H1 (cell line): ENCODE measurements around the gene LMAN1. TPM values are rescaled to one million over a fixed set of nuclear protein-coding genes. Genes with fewer than 3 reads are reported as not detected.

ENCODE experiments used
- BCL11A ChIP-seq, 2 experiments: IDR thresholded peaks; one replicate each; pipeline ENCODE4 v1.6.1; 2011; ENCODE audit warnings: low read depth in 2 of 2, low read length in 2 of 2, mild to moderate bottlenecking in 2 of 2
- CHD1 ChIP-seq: IDR thresholded peaks from 2 replicates; pipeline ENCODE4 v1.6.1; 2012; ENCODE audit warnings: low read depth, low read length, improper control_type of control experiment
- FOSL1 ChIP-seq: IDR thresholded peaks from 2 replicates; pipeline ENCODE4 v1.6.1; 2011; ENCODE audit warnings: mild to moderate bottlenecking, low read depth, low read length, moderate library complexity; ENCODE audit not compliant: insufficient read depth
- HDAC2 ChIP-seq, 2 experiments: fragments of 300-600 bp in 1 of 2; sonication (generic) in 1 of 2; IDR thresholded peaks; 2 replicates each; pipeline ENCODE4 v1.6.1; 2011 to 2012; ENCODE audit warnings: low read depth in 2 of 2, low read length in 2 of 2, mild to moderate bottlenecking in 2 of 2, moderate library complexity in 2 of 2, borderline replicate concordance in 1 of 2, inconsistent platforms in 1 of 2
- SRF ChIP-seq: IDR thresholded peaks from 2 replicates; pipeline ENCODE4 v1.6.1; 2011; ENCODE audit warnings: mild to moderate bottlenecking, low read depth, low read length, moderate library complexity
- polyA plus RNA-seq, 7 experiments: library from polyadenylated mRNA; depleted of rRNA in 3 of 7; stranded (reverse) in 5 of 7; unstranded in 2 of 7; fragments of >200 nt in 5 of 7; fragments of 200-250 nt in 2 of 7; gene quantifications; 1 replicate in 5 of 7; 2 replicates in 1 of 7; 4 replicates in 1 of 7; pipeline versions ENCODE4 v1.2.1 to v1.2.3, GENCODE V29; 2011 to 2013; ENCODE audit warnings: missing spikeins in 2 of 7, mixed read lengths in 2 of 7
- total RNA-seq: library from RNA; stranded (reverse); fragmentation: NEBNext Ultra II Directional; extraction: Animal tissue kit (Norgen Biotek cat#: 25700); gene quantifications from 2 replicates; pipeline ENCODE4 v1.2.1, GENCODE V29; 2021

Gene LMAN1
- total and polyA plus RNA-seq, 2 of the 8 experiments (the other 6 are each of a cell fraction or from before 2014, with no cell fraction given), result 20.3 to 73.6 TPM

DNA sequence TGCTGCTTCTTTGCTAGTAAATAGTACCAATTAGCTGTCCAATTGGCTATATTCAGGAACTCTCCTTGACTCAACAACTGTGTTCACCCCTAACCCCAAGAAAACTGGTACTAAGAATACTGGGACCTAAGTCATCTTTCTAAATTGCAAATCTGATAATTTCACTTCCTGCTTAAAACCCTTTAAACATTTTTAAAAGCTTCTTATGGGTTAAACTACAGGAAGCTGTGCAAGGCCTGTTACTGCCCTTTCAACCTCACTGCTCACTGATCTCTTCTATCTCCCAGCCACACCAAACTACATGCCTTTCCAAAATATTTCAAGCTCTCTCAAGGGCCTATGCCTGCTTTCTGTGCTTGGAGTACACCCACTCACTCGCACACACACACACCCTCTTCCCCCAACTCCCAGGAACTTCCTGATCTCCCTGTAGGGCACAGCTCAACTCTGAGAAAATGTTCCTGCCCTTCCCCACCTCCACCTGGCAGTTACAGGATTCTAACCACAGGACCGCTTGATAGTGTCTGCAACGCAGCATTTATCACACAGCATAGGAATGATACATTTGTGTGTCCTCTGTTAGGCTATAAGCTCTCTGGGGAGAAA, 6.7 kb downstream of the LMAN1 start (continued):
- TF ChIP-seq FOSL1, result no peak
- no peak for TF ChIP-seq SRF
- no peak for TF ChIP-seq CHD1
- TF ChIP-seq BCL11A (IDR thresholded peaks at IDR 0.05; ENCODE audit: low read depth in 2 of 2, low read length in 2 of 2), result no peak
- TF ChIP-seq HDAC2 (IDR thresholded peaks at IDR 0.05; ENCODE audit: borderline replicate concordance in 1 of 2, low read depth in 2 of 2, low read length in 2 of 2), result no peak
